ENCODE results near the gene IGFALS.

IGFALS gene

GRCh38 chr16:1741553-1742165, 51.8 kb downstream of the IGFALS start:
- no peak for DNase-seq

- DNase-seq = no peak
Measured at GRCh38 chr16:1740781-1741490, 52.6 kb downstream of the IGFALS start.

Data from activated CD4-positive, alpha-beta T cell treated with anti-CD3 and anti-CD28 coated beads, Interleukin-2, amount 50 U/mL, for 1 hour (primary cell).